Liver (tissue), 3 donors: ENCODE data around the gene NCOA6.

ENCODE experiments used
- EGR1 ChIP-seq, 2 donors: IDR thresholded peaks; 2 replicates each; pipeline ENCODE4 v1.6.1; 2016 to 2018; ENCODE audit warnings: antibody characterized with exemption in 2 of 2, low read depth in 2 of 2
- JUND ChIP-seq, 2 donors: IDR thresholded peaks; 2 replicates each; pipeline ENCODE4 v1.6.1; 2016; ENCODE audit warnings: antibody characterized with exemption in 2 of 2
- TF ChIP-seq, protein P1 (sequence below): fragments of 150-350 bp; IDR thresholded peaks from 2 replicates; pipeline ENCODE4 v1.5.1; 2017; ENCODE audit warnings: improper control_type of control experiment, low read depth, low read length; ENCODE audit not compliant: missing input control
- donor health status: healthy.
- donor health status: healthy.

DNA sequence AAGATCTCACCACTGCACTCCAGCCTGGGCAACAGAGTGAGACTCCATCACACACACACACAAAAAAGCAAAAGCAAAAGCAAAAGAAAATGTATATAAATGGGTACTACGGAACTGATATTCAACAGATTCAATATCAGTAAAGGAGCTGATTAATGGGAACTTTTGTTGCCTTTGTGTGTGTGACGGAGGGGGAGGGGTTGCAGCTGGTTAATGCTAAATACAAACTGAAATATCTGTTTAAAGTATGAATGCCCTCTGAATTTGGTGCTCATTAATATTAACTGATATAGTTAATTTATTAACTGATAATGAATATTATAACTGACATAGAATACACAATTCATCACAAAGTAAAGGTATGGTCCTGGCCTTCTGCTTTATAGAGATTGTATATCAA lies 8.4 kb downstream of the NCOA6 start:
- no peak for TF ChIP-seq EGR1 (IDR thresholded peaks at IDR 0.05; ENCODE audit: low read depth in 2 of 2)
- TF ChIP-seq JUND (IDR thresholded peaks at IDR 0.05) = no peak
- TF ChIP-seq, protein P1, sequence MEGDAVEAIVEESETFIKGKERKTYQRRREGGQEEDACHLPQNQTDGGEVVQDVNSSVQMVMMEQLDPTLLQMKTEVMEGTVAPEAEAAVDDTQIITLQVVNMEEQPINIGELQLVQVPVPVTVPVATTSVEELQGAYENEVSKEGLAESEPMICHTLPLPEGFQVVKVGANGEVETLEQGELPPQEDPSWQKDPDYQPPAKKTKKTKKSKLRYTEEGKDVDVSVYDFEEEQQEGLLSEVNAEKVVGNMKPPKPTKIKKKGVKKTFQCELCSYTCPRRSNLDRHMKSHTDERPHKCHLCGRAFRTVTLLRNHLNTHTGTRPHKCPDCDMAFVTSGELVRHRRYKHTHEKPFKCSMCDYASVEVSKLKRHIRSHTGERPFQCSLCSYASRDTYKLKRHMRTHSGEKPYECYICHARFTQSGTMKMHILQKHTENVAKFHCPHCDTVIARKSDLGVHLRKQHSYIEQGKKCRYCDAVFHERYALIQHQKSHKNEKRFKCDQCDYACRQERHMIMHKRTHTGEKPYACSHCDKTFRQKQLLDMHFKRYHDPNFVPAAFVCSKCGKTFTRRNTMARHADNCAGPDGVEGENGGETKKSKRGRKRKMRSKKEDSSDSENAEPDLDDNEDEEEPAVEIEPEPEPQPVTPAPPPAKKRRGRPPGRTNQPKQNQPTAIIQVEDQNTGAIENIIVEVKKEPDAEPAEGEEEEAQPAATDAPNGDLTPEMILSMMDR = no peak
